ENCODE data around the gene FFAR2.

FFAR2 gene

DNA sequence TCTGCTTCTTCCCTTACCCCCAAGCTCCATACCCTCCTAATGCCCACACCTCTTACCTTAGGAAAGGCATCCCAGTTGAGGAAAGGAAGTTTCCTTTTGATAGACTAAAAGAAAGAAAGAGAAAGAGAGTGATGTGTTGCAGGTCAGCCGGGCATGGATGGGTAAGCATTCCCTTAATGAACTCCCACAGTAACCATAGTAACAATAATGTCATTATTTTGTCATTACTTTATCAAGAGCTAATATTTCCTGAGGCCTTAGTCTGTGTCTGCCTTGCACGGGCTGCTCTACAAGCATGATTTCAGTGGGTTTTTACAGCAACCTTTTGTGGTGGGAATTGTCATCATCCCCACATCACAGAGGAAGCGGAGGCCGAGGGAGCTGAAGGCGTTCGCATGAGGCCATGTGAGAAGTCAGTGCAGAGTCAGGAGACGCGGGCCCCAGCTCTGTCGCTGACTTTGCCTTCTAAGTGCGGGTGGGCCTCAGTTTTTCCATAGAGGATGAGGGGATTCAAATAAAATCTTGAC lies 39.7 kb downstream of the FFAR2 start:
- no peak for DNase-seq (ENCODE audit: low spot score)

DNA sequence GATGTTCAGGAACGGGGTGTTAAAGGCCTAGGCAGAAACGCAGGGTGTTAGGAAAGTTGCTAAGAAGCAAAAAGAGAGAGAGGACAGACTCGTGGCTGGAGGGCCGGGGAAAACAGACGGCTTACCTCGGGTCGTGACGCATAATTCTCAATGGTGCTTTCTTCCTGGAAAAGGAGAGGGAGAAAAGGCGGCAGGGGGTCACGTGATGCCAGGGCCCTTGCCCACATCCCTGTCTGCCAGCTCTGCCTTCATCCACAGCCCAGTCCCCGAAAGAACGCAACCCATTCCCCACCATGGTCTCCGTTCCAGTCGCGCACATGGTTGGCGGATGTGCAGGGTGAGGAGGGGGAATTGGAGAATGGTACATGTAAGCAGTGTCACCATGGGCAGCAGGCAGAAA lies 40.6 kb downstream of the FFAR2 start:
- DNase-seq (ENCODE audit: low spot score) = no peak

DNA sequence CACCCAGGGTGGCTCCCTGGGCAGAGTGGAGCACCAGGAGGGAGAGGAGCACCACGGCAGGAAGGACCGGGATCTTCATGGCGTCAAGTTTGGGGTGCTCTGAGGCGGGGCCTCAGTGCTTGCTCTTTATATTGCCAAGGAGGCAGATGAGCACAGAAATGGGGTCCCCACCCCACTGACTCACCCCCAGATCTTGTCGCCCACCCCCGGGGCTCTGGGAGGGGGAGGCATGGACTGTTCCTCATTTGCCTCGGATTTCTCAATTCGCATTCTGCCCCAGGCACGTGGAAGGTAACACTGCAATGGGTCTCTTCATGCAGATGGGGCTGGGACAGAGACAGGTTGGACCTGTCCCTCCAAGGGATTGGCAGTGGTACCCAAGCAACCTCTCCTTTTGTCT lies 42.3 kb downstream of the FFAR2 start, which contains the start of gene KRTDAP:
TSS of gene KRTDAP (minus strand) at position 101 of the 400 bp plus-strand sequence. CDS start at position 79, 22 bp downstream.
- DNase-seq (ENCODE audit: low spot score) = no peak

DNA sequence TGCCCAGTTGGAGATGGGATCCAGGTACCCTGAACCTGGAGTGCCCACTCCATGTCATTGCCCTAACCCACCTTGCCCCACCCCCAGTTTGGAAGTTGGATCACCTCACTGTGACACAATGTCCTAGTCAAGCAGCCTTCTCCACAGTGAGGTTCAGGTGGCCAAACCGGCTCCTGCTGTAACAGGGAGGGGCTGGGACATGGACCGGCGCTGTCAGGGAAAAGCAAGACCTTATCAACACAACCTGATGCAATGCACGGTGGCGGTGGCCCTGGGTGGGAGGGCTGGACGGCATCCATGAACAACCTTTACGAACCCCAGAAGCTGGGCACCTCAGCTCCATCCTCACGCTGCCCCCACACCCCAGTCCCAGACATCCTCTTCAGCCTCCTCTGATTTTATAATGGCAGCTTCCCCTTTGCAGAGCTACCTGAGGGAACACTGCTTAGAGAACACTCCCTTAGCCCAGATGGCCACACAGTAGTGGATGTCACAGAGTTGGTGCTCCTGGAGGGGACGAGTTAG lies 43.8 kb downstream of the FFAR2 start:
- DNase-seq (ENCODE audit: low spot score) = no peak

DNA sequence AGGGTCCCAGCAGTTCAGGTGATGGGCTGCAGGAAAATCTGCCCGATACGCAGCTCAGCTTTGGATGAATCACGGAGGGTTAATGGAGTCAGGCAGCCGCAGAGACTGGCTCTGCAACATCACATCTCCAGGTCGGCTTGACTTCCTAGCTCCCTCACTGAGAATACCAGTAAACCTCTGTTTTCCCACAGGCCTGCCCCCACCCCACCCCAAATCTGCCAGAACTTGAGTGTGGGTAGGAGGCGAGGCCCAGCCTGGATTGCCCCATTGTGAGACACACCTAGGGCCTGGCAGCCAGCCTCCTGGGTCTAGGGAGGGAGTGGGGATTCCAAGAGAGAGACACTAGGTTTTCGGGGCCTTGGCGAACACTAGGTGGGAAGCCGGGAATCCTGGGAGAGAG lies 45.9 kb downstream of the FFAR2 start:
- DNase-seq (ENCODE audit: low spot score) = no peak

DNA sequence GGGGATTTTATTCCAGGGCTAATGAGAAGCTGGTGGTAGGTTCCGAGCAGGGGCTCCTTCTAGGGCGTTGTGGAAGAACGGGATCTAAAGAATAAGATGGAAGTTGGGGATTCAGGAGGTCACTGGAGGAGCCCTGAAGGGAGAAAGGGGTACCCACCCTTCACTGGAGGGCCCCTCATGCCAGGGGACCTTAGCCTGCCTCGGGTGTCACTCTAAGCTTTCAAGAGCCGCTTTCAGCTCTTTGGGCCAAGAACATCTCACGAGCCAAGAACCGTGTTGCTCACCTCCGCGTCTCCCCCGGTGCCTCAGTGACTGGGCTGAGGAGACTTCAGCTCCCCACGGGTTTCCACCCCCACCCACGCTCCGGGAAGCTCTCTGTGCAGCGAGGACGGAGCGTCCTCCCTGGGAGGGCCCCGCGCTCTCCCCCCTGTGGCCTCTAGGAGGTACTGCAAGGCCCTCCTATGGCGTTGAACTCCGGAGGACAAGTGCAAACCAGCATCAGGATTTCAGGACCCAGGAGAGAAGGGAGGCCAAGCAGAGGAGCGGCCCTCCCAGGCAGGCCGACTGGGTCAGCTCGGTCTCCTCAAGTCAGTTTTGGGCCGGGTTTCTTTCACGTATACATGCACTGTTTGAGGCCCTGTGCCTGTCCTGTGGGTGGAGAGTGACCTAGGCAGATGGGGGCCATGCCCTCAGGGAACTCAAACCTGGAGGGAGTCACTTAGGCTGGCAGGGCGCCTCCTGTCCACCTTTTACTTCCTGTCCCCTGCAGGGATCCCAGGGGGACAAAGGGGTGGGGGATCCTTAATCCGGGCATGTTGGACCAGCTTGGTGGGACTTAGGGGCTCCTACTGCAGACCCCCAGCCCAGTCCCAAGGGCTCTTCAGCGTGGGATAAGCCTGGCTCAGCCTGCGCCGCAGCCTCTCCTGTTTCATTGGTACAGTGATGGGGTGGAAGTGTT lies 47.3 kb downstream of the FFAR2 start:
- peak; percentile 66 for DNase-seq (ENCODE audit: low spot score)

DNA sequence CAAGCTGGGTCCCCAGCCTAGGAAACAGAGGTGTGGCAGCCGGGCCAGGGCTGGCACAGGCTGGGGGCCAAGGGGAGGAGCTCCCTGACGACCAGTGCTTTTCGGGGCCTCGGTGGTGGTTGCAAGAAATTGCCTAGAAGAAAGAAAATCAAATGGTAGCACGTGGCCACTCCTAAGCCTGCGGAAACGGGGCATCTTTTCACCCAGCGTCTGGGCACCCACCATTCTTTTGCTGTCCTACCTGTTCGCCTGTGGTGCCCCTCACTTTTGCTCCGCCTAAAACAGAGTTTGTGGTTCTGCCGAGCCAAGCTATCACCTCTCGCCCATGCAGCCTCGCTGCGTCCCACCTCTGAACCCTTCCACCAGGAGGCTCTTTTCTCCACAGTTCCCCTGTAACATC lies 49.3 kb downstream of the FFAR2 start:
- no peak for DNase-seq (ENCODE audit: low spot score)

DNA sequence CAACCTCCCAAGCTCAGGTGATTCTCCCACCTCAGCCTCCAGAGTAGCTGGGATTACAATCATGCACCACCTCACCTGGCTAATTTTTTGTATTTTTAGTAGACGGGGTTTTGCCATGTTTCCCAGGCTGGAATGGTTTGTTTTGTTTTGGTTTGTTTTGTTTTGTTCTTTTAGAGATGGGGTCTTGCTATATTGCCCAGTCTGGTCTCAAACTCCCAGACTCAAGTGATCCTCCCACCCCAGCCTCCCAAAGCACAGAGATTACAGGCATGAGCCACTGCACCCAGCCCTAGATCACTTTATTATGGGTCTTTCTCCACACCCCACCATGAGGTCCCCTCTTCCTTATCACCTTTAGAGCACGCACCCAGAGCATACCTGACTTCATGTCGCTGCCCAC lies 50.2 kb downstream of the FFAR2 start:
- no peak for DNase-seq (ENCODE audit: low spot score)

DNA sequence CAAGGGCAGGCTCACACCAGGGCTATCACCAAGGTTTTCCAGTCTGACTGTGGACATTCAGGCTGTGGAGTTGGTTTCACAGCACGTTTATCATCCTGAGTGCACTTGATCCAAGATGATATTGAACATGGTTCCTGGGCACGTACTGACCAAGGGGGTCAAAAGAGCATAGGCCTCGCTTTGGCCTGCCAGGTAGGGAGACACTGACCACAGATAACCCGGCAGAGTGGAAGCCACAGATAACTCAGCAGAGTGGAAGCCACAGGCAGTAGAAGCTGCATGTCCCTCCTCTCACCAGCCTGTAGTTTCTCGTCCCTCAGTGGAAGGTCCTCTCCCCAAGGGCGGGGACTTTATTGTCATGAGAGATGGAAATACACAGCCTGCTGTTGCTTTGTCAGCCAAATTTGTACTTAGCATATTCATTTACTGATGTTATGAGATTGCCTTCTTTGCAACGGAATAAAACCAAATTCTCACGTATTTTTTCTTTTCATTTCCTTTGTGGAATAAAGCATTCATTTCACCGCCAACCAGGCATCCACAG lies 51.0 kb downstream of the FFAR2 start:
- DNase-seq (ENCODE audit: low spot score) = no peak

DNA sequence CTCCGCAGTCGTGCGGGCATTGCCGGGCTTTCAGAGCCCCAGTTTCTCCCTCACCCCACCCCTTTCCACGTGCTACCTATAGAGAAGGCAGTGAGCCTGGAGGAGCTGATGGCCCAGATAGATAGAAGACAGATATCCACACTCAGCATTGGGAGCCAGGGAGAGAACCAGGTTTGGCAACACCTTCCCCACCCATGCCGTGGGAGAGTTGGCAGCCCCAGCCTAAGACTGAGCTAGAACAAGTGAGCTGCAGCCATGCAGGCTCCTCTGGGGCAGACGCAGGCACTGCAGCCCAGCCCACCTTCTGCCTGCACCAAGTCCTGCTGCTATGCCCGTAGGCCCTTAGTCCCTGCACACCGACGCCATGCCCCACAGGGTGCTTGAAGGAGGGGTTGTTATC lies 52.6 kb downstream of the FFAR2 start:
- DNase-seq (ENCODE audit: low spot score) = no peak

Data from CD4-positive, alpha-beta T cell treated with Interleukin-6 at 100 ng/mL for 8 hours (primary cell).